Epithelial cell of prostate (primary cell): ENCODE results near the gene NEAT1.

ENCODE experiments used
- DNase-seq: peaks from one replicate; pipeline ENCODE4 v3.0.0-alpha.2; 2011; ENCODE audit warnings: low read depth, low spot score
- H3K27ac ChIP-seq: fragments of 450-650 bp; 2 replicates; pipeline ENCODE4 v1.5.1; 2017; ENCODE audit warnings: mild to moderate bottlenecking

NEAT1 gene

GRCh38 chr11:65420506-65420905, 2.1 kb upstream of the NEAT1 start:
- H3K27ac ChIP-seq, result peak overlapping the region; percentile 100
- DNase-seq, result no peak

- peak; percentile 99 for DNase-seq
- peak overlapping the region; percentile 100 for H3K27ac ChIP-seq
These were observed 1.4 kb upstream of the NEAT1 start for GRCh38 chr11:65420979-65421793.

GRCh38 chr11:65421794-65422632, 585 bp upstream of the NEAT1 start:
- DNase-seq, result peak; percentile 88

GRCh38 chr11:65423516-65424204, 1.1 kb downstream of the NEAT1 start:
- no peak for DNase-seq
- H3K27ac ChIP-seq, result peak overlapping the region; percentile 100

More at GRCh38 chr11:65421794-65422632, 585 bp upstream of the NEAT1 start:
- H3K27ac ChIP-seq, result peak overlapping the region; percentile 100

- no peak for DNase-seq
- peak overlapping the region; percentile 100 for H3K27ac ChIP-seq
These were observed 1.9 kb downstream of the NEAT1 start for GRCh38 chr11:65424205-65425104.

- H3K27ac ChIP-seq, result peak overlapping the region; percentile 100
- DNase-seq, result no peak
These were observed 2.7 kb downstream of the NEAT1 start for GRCh38 chr11:65425105-65425970.

- no peak for DNase-seq
- peak overlapping the region; percentile 100 for H3K27ac ChIP-seq
These were observed 3.6 kb downstream of the NEAT1 start for GRCh38 chr11:65425971-65426838.

GRCh38 chr11:65426839-65427690, 4.5 kb downstream of the NEAT1 start:
- DNase-seq, result no peak
- H3K27ac ChIP-seq, result peak overlapping the region; percentile 100

- H3K27ac ChIP-seq, result peak overlapping the region; percentile 100
- DNase-seq, result no peak
These were observed 5.3 kb downstream of the NEAT1 start for GRCh38 chr11:65427691-65428577.

- H3K27ac ChIP-seq, result peak overlapping the region; percentile 100
- no peak for DNase-seq
These were observed 6.0 kb downstream of the NEAT1 start for GRCh38 chr11:65428578-65429067.

GRCh38 chr11:65429068-65429681, 6.6 kb downstream of the NEAT1 start:
- no peak for DNase-seq
- H3K27ac ChIP-seq, result peak overlapping the region; percentile 100

- no peak for DNase-seq
- peak overlapping the region; percentile 100 for H3K27ac ChIP-seq
These were observed 7.3 kb downstream of the NEAT1 start for GRCh38 chr11:65429724-65430405.

GRCh38 chr11:65430406-65431217, 8.0 kb downstream of the NEAT1 start:
- no peak for DNase-seq
- peak overlapping the region; percentile 100 for H3K27ac ChIP-seq
